Measurements from ENCODE around the gene TAB2. TPM values are rescaled to one million over a fixed set of nuclear protein-coding genes. Genes with fewer than 3 reads are reported as not detected.

TAB2 gene
- total RNA-seq, 1 donor from 2014 or later = 60.9 TPM

DNA sequence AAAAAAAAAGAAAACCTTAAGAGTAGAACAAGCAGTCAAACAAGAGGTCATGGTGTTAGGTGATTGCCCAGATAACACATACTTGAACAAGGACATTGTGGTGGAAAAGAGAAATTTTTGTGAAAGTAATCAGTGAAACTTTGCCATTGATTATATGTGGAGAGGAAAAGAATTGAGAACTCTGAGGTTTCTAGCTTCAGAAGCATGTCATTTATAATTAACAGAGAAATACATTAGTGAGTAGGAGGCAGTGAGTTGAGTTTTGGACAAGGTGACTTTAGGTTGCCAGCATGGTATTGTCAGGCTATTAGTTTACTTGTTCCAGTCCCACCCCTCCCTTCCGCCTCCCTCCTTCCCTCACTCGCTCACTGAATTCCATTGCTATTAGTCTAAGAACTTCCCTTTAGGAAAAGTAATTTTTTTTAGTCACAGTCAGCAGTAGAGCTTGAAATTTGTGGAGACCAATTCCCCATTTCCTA lies 17.2 kb downstream of the TAB2 start:
- intact Hi-C loops (cut with DNase I) = no loop called here
- no peak overlapping the region for H3K27ac ChIP-seq
- DNase-seq (no peak), ATAC-seq (peak in 1 of 2 donors; percentile 40)
- H3K4me3 ChIP-seq = no peak overlapping the region
- no peaks in the 10 kb centered on the region for H3K27me3 ChIP-seq (ENCODE audit: low read depth)
- TF ChIP-seq, protein P1, sequence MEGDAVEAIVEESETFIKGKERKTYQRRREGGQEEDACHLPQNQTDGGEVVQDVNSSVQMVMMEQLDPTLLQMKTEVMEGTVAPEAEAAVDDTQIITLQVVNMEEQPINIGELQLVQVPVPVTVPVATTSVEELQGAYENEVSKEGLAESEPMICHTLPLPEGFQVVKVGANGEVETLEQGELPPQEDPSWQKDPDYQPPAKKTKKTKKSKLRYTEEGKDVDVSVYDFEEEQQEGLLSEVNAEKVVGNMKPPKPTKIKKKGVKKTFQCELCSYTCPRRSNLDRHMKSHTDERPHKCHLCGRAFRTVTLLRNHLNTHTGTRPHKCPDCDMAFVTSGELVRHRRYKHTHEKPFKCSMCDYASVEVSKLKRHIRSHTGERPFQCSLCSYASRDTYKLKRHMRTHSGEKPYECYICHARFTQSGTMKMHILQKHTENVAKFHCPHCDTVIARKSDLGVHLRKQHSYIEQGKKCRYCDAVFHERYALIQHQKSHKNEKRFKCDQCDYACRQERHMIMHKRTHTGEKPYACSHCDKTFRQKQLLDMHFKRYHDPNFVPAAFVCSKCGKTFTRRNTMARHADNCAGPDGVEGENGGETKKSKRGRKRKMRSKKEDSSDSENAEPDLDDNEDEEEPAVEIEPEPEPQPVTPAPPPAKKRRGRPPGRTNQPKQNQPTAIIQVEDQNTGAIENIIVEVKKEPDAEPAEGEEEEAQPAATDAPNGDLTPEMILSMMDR (IDR thresholded peaks at IDR 0.05) = no peak
- no peaks in the 10 kb centered on the region for H3K9me3 ChIP-seq
- no peaks in the 10 kb centered on the region for H3K36me3 ChIP-seq
- peaks cover 73% of the 10 kb centered on the region for H3K4me1 ChIP-seq

DNA sequence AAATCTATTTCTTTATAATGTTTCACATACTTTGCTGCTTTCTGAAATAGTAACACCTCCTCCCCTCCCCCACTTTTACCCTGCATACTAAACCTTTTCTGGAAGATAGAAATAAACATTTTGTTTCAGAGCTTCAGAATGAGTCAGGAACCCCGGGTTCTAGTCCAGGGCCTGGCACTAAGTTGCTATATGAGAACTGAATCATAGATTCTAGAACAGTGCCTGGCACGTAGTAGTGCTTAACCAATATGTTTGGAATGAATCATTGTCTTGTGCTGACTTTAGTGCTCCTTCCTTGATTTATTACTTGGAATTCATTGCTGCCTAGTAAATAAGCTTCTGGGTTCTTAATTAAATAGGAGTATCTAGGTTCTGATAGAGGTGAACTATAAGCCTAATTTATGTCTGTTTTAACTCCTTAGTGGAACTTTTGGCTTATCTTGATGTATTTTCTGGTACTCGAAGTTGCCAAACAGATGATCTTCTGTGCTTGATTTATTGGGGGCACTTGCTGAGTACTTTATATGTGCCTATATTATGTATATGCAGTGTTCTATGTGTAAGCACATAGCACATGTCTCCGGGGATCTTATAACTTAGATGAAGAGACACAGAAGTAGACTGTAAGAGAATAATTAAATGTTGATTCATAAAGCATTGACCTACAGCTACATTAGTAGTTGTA lies 18.6 kb downstream of the TAB2 start:
- Histone ChIP-seq H3K4me1 (peaks cover 82% of the 10 kb centered on the region), H3K27ac (no peak overlapping the region), H3K36me3 (no peaks in the 10 kb centered on the region), H3K9me3 (no peaks in the 10 kb centered on the region), H3K27me3 (ENCODE audit: low read depth) (no peaks in the 10 kb centered on the region), H3K4me3 (no peak overlapping the region)
- TF ChIP-seq, protein P1 (IDR thresholded peaks at IDR 0.05) = no peak
- intact Hi-C loops (cut with DNase I) = no loop called here
- ATAC-seq (peak; percentile 34 to 83), DNase-seq (no peak)

DNA sequence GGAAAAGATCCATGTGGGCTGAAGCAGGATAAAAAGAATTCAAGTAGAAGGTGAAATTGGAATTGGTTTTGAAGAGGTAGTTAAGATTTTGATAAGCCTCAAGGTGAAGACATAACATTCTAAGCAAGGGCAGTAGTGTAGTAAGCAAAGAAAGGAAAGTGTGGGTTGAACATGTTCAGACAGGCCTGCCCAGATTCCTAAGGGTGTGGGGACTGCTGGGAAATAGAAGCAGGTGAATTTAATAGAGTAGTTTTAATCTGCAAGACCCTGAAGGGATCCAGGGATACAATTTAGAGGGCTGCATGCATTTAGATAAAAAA lies 19.1 kb downstream of the TAB2 start:
- intact Hi-C loops (cut with DNase I) = no loop called here
- TF ChIP-seq, protein P1 (IDR thresholded peaks at IDR 0.05) = no peak
- ATAC-seq (peak; percentile 88 to 91), DNase-seq (no peak)
- Histone ChIP-seq H3K36me3 (no peaks in the 10 kb centered on the region), H3K27ac (no peak overlapping the region), H3K4me1 (peaks cover 81% of the 10 kb centered on the region), H3K27me3 (ENCODE audit: low read depth) (no peaks in the 10 kb centered on the region), H3K9me3 (no peaks in the 10 kb centered on the region), H3K4me3 (no peak overlapping the region)

DNA sequence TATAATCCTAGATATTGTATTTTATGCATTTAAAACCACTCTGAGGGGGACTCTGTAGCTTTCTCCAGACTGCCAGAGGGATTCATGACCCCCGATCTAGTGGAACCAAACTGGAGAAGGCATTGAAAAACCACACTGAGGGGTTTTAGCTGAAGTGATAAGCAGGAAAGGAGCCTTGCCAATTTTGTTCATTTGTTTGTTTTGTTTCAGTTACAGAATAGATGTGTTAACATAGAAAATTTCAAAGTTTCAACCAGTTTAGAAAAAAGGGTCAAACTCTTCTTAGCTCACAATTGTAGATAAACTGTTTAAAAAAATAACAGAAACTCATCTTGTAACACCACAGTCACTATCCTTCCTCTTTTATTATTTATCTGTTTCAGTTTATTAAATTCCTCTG lies 19.8 kb downstream of the TAB2 start:
- Histone ChIP-seq H3K36me3 (no peaks in the 10 kb centered on the region), H3K27ac (no peak overlapping the region), H3K4me3 (no peak overlapping the region), H3K4me1 (peaks cover 79% of the 10 kb centered on the region), H3K27me3 (ENCODE audit: low read depth) (no peaks in the 10 kb centered on the region), H3K9me3 (no peaks in the 10 kb centered on the region)
- TF ChIP-seq, protein P1 (IDR thresholded peaks at IDR 0.05) = no peak
- intact Hi-C loops (cut with DNase I) = no loop called here
- ATAC-seq = no peak
- DNase-seq = no peak

DNA sequence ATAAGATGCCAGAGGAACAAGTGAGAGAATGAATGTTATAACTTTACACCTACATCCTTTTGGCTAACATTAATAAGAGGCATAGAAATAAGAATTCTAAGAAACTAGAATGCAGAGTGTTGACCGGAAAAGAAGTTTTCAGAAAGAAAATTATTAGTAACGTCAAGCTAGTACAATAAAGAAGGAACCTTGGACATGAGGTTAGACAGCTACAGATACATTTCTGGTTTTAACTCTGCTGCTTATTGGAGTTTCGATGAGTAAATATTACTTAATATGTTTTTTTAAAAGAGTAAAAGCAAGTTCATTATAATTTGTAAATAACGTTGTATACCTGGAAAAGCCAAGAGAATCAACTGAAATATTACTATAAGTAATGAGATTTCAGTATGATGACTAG lies 22.7 kb downstream of the TAB2 start:
- Histone ChIP-seq H3K4me3 (no peak overlapping the region), H3K36me3 (no peaks in the 10 kb centered on the region), H3K27me3 (ENCODE audit: low read depth) (no peaks in the 10 kb centered on the region), H3K9me3 (no peaks in the 10 kb centered on the region), H3K4me1 (peaks cover 63% of the 10 kb centered on the region), H3K27ac (no peak overlapping the region)
- intact Hi-C loops (cut with DNase I) = no loop called here
- TF ChIP-seq, protein P1 (IDR thresholded peaks at IDR 0.05) = no peak
- no peak for ATAC-seq
- no peak for DNase-seq
